H1 (cell line): ENCODE measurements around the gene LTBP4. TPM values are rescaled to one million over a fixed set of nuclear protein-coding genes. Genes with fewer than 3 reads are reported as not detected.

ENCODE experiments used
- CTCF ChIA-PET: fragments of 300-600 bp; sonication (Branson Sonifier 250); formaldehyde crosslinking; loops from one replicate; lab custom pipeline; 2021; ENCODE audit not compliant: partially characterized antibody; lab: Charles Lee
- POLR2A ChIA-PET: fragments of 300-600 bp; sonication (Branson Sonifier 250); formaldehyde crosslinking; loops from one replicate; lab custom pipeline; 2021; ENCODE audit warnings: inconsistent platforms; ENCODE audit not compliant: partially characterized antibody; lab: Charles Lee
- DNase-seq, 2 experiments: peaks; one replicate each; pipeline versions ENCODE4 v3.0.0 to v3.0.0-alpha.2; 2010 to 2022; ENCODE audit warnings: low spot score in 2 of 2, low read depth in 1 of 2, mixed read lengths in 1 of 2
- FAIRE-seq: peaks from 2 replicates; lab custom pipeline; 2011; peaks lifted over from hg19 to GRCh38; lab: Jason Lieb, UNC
- H2AFZ ChIP-seq: 2 replicates; pipeline ENCODE4 v1.8.1; 2012; ENCODE audit warnings: low read length, inconsistent platforms
- H2AK5ac ChIP-seq: 2 replicates; pipeline ENCODE4 v1.6.1; 2013; ENCODE audit warnings: low read depth, low read length
- H2BK120ac ChIP-seq: replicated peaks from 2 replicates; pipeline ENCODE3; 2013; ENCODE audit warnings: low read depth, low read length, inconsistent platforms
- H2BK12ac ChIP-seq: 2 replicates; pipeline ENCODE4 v1.6.1; 2013; ENCODE audit warnings: low read depth, low read length
- H2BK15ac ChIP-seq: 2 replicates; pipeline ENCODE4 v1.6.1; 2013; ENCODE audit warnings: low read length
- H2BK20ac ChIP-seq: 2 replicates; pipeline ENCODE4 v1.6.1; 2013; ENCODE audit warnings: low read length
- H2BK5ac ChIP-seq: 2 replicates; pipeline ENCODE4 v1.6.1; 2013; ENCODE audit warnings: low read depth, low read length
- H3K14ac ChIP-seq: 2 replicates; pipeline ENCODE4 v1.6.1; 2013; ENCODE audit warnings: inconsistent platforms; ENCODE audit not compliant: insufficient read length
- H3K18ac ChIP-seq: 2 replicates; pipeline ENCODE4 v1.6.1; 2013; ENCODE audit warnings: low read length; ENCODE audit errors: extremely low read depth
- H3K23ac ChIP-seq: 2 replicates; pipeline ENCODE4 v1.6.1; 2013; ENCODE audit warnings: inconsistent platforms; ENCODE audit not compliant: insufficient read length
- H3K23me2 ChIP-seq: 2 replicates; pipeline ENCODE4 v1.6.1; 2013; ENCODE audit warnings: low read depth, low read length
- H3K27ac ChIP-seq: 2 replicates; pipeline ENCODE4 v1.6.1; 2011; ENCODE audit warnings: low read depth, low read length, inconsistent platforms
- H3K27me3 ChIP-seq, 4 experiments: replicated peaks in 1 of 4; 1 replicate in 1 of 4; 2 replicates in 3 of 4; pipeline versions ENCODE4 v1.6.1 to v1.8.1; 2011 to 2013; ENCODE audit warnings: low read length in 3 of 4, mild to moderate bottlenecking in 3 of 4, inconsistent platforms in 2 of 4, mixed read lengths in 2 of 4, moderate library complexity in 1 of 4; ENCODE audit not compliant: control insufficient read depth in 3 of 4, insufficient read depth in 3 of 4; ENCODE audit errors: extremely low read depth in 1 of 4
- H3K36me3 ChIP-seq, 4 experiments: 2 replicates each; pipeline versions ENCODE4 v1.6.1 to v1.8.1; 2011 to 2013; ENCODE audit warnings: mild to moderate bottlenecking in 4 of 4, low read length in 3 of 4, moderate library complexity in 2 of 4, control low read depth in 1 of 4, inconsistent platforms in 1 of 4; ENCODE audit not compliant: insufficient read depth in 4 of 4, control insufficient read depth in 2 of 4
- H3K4ac ChIP-seq: replicated peaks from 2 replicates; pipeline ENCODE3; 2013; ENCODE audit warnings: low read length, low read depth, mixed read lengths, inconsistent platforms; ENCODE audit not compliant: insufficient read length
- H3K4me1 ChIP-seq, 4 experiments: replicated peaks in 1 of 4; 1 replicate in 1 of 4; 2 replicates in 3 of 4; pipeline versions ENCODE4 v1.6.1 to v1.8.1; 2011 to 2013; ENCODE audit warnings: low read length in 3 of 4, inconsistent platforms in 2 of 4, mixed read lengths in 1 of 4; ENCODE audit not compliant: insufficient read depth in 4 of 4, control insufficient read depth in 3 of 4
- H3K4me2 ChIP-seq, 2 experiments: 2 replicates each; pipeline versions ENCODE4 v1.6.1 to v1.8.1; 2011 to 2013; ENCODE audit warnings: low read depth in 2 of 2, low read length in 2 of 2, control low read depth in 1 of 2, inconsistent platforms in 1 of 2, mild to moderate bottlenecking in 1 of 2; ENCODE audit not compliant: insufficient read depth in 1 of 2
- H3K4me3 ChIP-seq, 4 experiments: fragments of 200-600, 300-600 bp in 1 of 4; sonication (generic), shearing (Covaris generic), sonication (Bioruptor Twin) in 1 of 4; 2 replicates each; pipeline versions ENCODE4 v1.5.1 to v1.8.1; 2011 to 2016; ENCODE audit warnings: low read length in 4 of 4, low read depth in 3 of 4, control low read depth in 2 of 4, inconsistent platforms in 2 of 4, mild to moderate bottlenecking in 2 of 4, mixed read lengths in 1 of 4, moderate library complexity in 1 of 4; ENCODE audit not compliant: insufficient read depth in 2 of 4; ENCODE audit errors: extremely low read depth in 1 of 4
- H3K56ac ChIP-seq: replicated peaks from 2 replicates; pipeline ENCODE3; 2013; ENCODE audit warnings: low read depth, mild to moderate bottlenecking, mixed read lengths, low read length, inconsistent platforms; ENCODE audit not compliant: insufficient read length
- H3K79me1 ChIP-seq: 2 replicates; pipeline ENCODE4 v1.6.1; 2013; ENCODE audit warnings: low read depth, low read length, control low read depth
- H3K79me2 ChIP-seq, 2 experiments: 2 replicates each; pipeline versions ENCODE4 v1.6.1 to v1.8.1; 2012 to 2013; ENCODE audit warnings: low read length in 2 of 2, mild to moderate bottlenecking in 2 of 2, inconsistent platforms in 1 of 2; ENCODE audit not compliant: insufficient read depth in 2 of 2, control insufficient read depth in 1 of 2
- H3K9ac ChIP-seq, 4 experiments: replicated peaks in 1 of 4; 1 replicate in 1 of 4; 2 replicates in 3 of 4; pipeline versions ENCODE4 v1.6.1 to v1.8.1; 2011 to 2013; ENCODE audit warnings: low read depth in 3 of 4, low read length in 3 of 4, control low read depth in 2 of 4, mild to moderate bottlenecking in 2 of 4, moderate library complexity in 2 of 4, inconsistent platforms in 1 of 4; ENCODE audit errors: extremely low read depth in 1 of 4
- H3K9me3 ChIP-seq, 2 experiments: 2 replicates each; pipeline versions ENCODE4 v1.6.1 to v1.8.1; 2012 to 2013; ENCODE audit warnings: mild to moderate bottlenecking in 2 of 2, moderate library complexity in 2 of 2, control low read depth in 1 of 2, inconsistent platforms in 1 of 2, low read depth in 1 of 2, low read length in 1 of 2, mixed read lengths in 1 of 2; ENCODE audit not compliant: insufficient read depth in 2 of 2
- H4K20me1 ChIP-seq, 2 experiments: replicated peaks in 1 of 2; 2 replicates each; pipeline versions ENCODE3 to v1.8.1; 2011 to 2013; ENCODE audit warnings: inconsistent platforms in 2 of 2, low read length in 2 of 2, mild to moderate bottlenecking in 1 of 2; ENCODE audit not compliant: insufficient read depth in 2 of 2, control insufficient read depth in 1 of 2
- H4K5ac ChIP-seq: 2 replicates; pipeline ENCODE4 v1.6.1; 2013; ENCODE audit warnings: low read length, low read depth, mixed read lengths, inconsistent platforms; ENCODE audit not compliant: insufficient read length
- H4K8ac ChIP-seq: 2 replicates; pipeline ENCODE4 v1.8.0; 2013; ENCODE audit warnings: mild to moderate bottlenecking, moderate library complexity, low read length, inconsistent platforms; ENCODE audit not compliant: insufficient read depth; ENCODE audit errors: extremely low read depth
- H4K91ac ChIP-seq: replicated peaks from 2 replicates; pipeline ENCODE3; 2013; ENCODE audit warnings: low read length, mixed read lengths, inconsistent platforms; ENCODE audit not compliant: insufficient read length
- ATF3 ChIP-seq: IDR thresholded peaks from 2 replicates; pipeline ENCODE4 v1.6.1; 2011; ENCODE audit warnings: low read depth, mild to moderate bottlenecking, low read length; ENCODE audit not compliant: insufficient read depth
- CREB1 ChIP-seq: IDR thresholded peaks from 2 replicates; pipeline ENCODE4 v1.6.1; 2012; ENCODE audit warnings: inconsistent platforms
- JUN ChIP-seq: IDR thresholded peaks from 2 replicates; pipeline ENCODE4 v1.6.1; 2011; ENCODE audit warnings: low read depth, mild to moderate bottlenecking, improper control_type of control experiment, low read length
- NANOG ChIP-seq: IDR thresholded peaks from 2 replicates; pipeline ENCODE4 v1.6.1; 2011; ENCODE audit warnings: low read length, low read depth, mild to moderate bottlenecking, inconsistent platforms; ENCODE audit not compliant: insufficient read depth, poor library complexity, severe bottlenecking
- RAD21 ChIP-seq, 2 experiments: IDR thresholded peaks in 1 of 2; conservative IDR thresholded peaks in 1 of 2; 2 replicates each; pipeline ENCODE4 v1.6.1; 2011; ENCODE audit warnings: low read depth in 2 of 2, low read length in 2 of 2, improper control_type of control experiment in 1 of 2, inconsistent platforms in 1 of 2, mild to moderate bottlenecking in 1 of 2, moderate library complexity in 1 of 2
- SIRT6 ChIP-seq: IDR thresholded peaks from one replicate; pipeline ENCODE4 v1.7.1; 2012; ENCODE audit warnings: low read length, inconsistent platforms
- SP2 ChIP-seq: IDR thresholded peaks from 2 replicates; pipeline ENCODE4 v1.6.1; 2012; ENCODE audit warnings: mild to moderate bottlenecking, low read length, inconsistent platforms
- SRF ChIP-seq: IDR thresholded peaks from 2 replicates; pipeline ENCODE4 v1.6.1; 2011; ENCODE audit warnings: mild to moderate bottlenecking, low read depth, low read length, moderate library complexity
- WGBS, 2 experiments: shearing (Covaris generic) in 1 of 2; methylation state at CpG; one replicate each; pipeline versions ENCODE4 v1.1.6 to v1.1.7; 2013 to 2015; ENCODE audit warnings: low lambda C conversion rate in 2 of 2, mixed read lengths in 2 of 2, inconsistent platforms in 1 of 2, low coverage in 1 of 2, missing lambda C conversion rate in 1 of 2; ENCODE audit not compliant: insufficient replicate concordance in 2 of 2, insufficient coverage in 1 of 2, insufficient read length in 1 of 2; ENCODE audit errors: extremely low coverage in 1 of 2, missing lambda C conversion rate in 1 of 2; 5-methylcytosine and 5-hydroxymethylcytosine counted together
- polyA plus RNA-seq, 7 experiments: library from polyadenylated mRNA; depleted of rRNA in 3 of 7; stranded (reverse) in 5 of 7; unstranded in 2 of 7; fragments of >200 nt in 5 of 7; fragments of 200-250 nt in 2 of 7; gene quantifications; 1 replicate in 5 of 7; 2 replicates in 1 of 7; 4 replicates in 1 of 7; pipeline versions ENCODE4 v1.2.1 to v1.2.3, GENCODE V29; 2011 to 2013; ENCODE audit warnings: missing spikeins in 2 of 7, mixed read lengths in 2 of 7
- total RNA-seq: library from RNA; stranded (reverse); fragmentation: NEBNext Ultra II Directional; extraction: Animal tissue kit (Norgen Biotek cat#: 25700); gene quantifications from 2 replicates; pipeline ENCODE4 v1.2.1, GENCODE V29; 2021

Gene LTBP4
- total and polyA plus RNA-seq, 2 of the 8 experiments (the other 6 are each of a cell fraction or from before 2014, with no cell fraction given): 54.5 to 77.1 TPM

- WGBS, 2 experiments: 61% methylated on average over 23 of the region's 24 CpGs; no CpG with 5 or more reads in 1 of the 2 experiments
- Histone ChIP-seq H3K27me3 (no peaks in the 10 kb centered on the region), H3K23ac (no peak overlapping the region), H4K8ac (peak overlapping the region; percentile 54; the same call in 1 of the 2 replicates), H3K4me2 (peak overlapping the region; percentile 64 to 98), H3K4me3 (peak overlapping the region; percentile 35 to 74 (median 60)), H4K91ac (peak overlapping the region; percentile 1), H2BK20ac (no peak overlapping the region), H2AFZ (peak overlapping the region; percentile 62), H3K4me1 (peaks cover 0 to 4% (median 3%) of the 10 kb centered on the region in 4 experiments; a peak in 5 of 7 replicates), H3K56ac (peak overlapping the region; percentile 24), H2BK120ac (no peak overlapping the region), H3K18ac (peak overlapping the region; percentile 79), H2BK5ac (0 out of 2 replicates have a peak overlapping the region, but pooled peaks have one; percentile 52), H3K9ac (peak overlapping the region in 1 of 4 experiments; percentile 28; a peak in 3 of 7 replicates), H3K9me3 (no peaks in the 10 kb centered on the region), H4K5ac (no peak overlapping the region), H3K79me2 (no peaks in the 10 kb centered on the region), H3K79me1 (no peaks in the 10 kb centered on the region; the same call in 1 of the 2 replicates), H3K23me2 (no peaks in the 10 kb centered on the region; the same call in 1 of the 2 replicates), H4K20me1 (no peaks in the 10 kb centered on the region), H2BK12ac (0 out of 2 replicates have a peak overlapping the region, but pooled peaks have one; percentile 39), H3K14ac (no peak overlapping the region), H2AK5ac (no peak overlapping the region), H3K36me3 (peaks cover 0 to 6% (median 3%) of the 10 kb centered on the region in 4 experiments; a peak in 3 of 8 replicates), H3K27ac (no peak overlapping the region), H3K4ac (no peak overlapping the region), H2BK15ac (peak overlapping the region; percentile 92; the same call in 1 of the 2 replicates)
- no peak for TF ChIP-seq SIRT6
- TF ChIP-seq JUN: no peak
- TF ChIP-seq SP2: no peak
- TF ChIP-seq RAD21 (IDR thresholded peaks at IDR 0.05 in 1 of 2, conservative IDR thresholded peaks at IDR 0.05 in 1 of 2; ENCODE audit: low read depth in 2 of 2, low read length in 2 of 2): no peak
- no peak for TF ChIP-seq NANOG
- TF ChIP-seq SRF: no peak
- no peak for TF ChIP-seq ATF3
- TF ChIP-seq CREB1: no peak
- DNase-seq (no peak), FAIRE-seq (no peak)
- ChIA-PET POLR2A (interaction anchor here (0.6 to 2.6 kb wide), 19 partner anchors 10 to 600 kb away, joined by 3 to 13 read pairs (median 4); partner anchors contain the start of genes ACTMAP, COQ8B, EGLN2 and HNRNPUL1), CTCF (interaction anchor here (0.6 to 4.2 kb wide), 30 partner anchors 8 to 292 kb away, joined by 3 to 23 read pairs (median 3); partner anchors contain the start of genes ACTMAP and EGLN2)
Measured at GRCh38 chr19:40663695-40664692, 62.8 kb downstream of the LTBP4 start.
